HepG2 (cell line): ENCODE data around the gene MTHFR. TPM values are rescaled to one million over a fixed set of nuclear protein-coding genes. Genes with fewer than 3 reads are reported as not detected.

Source experiments
- ARID2 ChIP-seq: sonication (generic); formaldehyde crosslinking; IDR thresholded peaks from 2 replicates; pipeline ENCODE4 v1.8.1; 2022; ENCODE audit warnings: mild to moderate bottlenecking, missing genetic modification reagents, borderline replicate concordance
- CBX1 ChIP-seq: IDR thresholded peaks from one replicate; pipeline ENCODE4 v1.6.1; 2016; ENCODE audit warnings: antibody characterized with exemption, low read depth
- CTCF ChIP-seq: sonication (generic); formaldehyde crosslinking; IDR thresholded peaks from 2 replicates; pipeline ENCODE4 v1.5.0; 2020; ENCODE audit warnings: mild to moderate bottlenecking, missing genetic modification reagents, moderate library complexity
- DZIP1 ChIP-seq: sonication (generic); formaldehyde crosslinking; IDR thresholded peaks from 2 replicates; pipeline ENCODE4 v1.5.0; 2020; ENCODE audit warnings: mild to moderate bottlenecking, missing genetic modification reagents
- EEA1 ChIP-seq: sonication (generic); formaldehyde crosslinking; IDR thresholded peaks from 2 replicates; pipeline ENCODE4 v1.5.1; 2020; ENCODE audit warnings: mild to moderate bottlenecking, missing genetic modification reagents, borderline replicate concordance
- FOXC1 ChIP-seq: sonication (generic); formaldehyde crosslinking; IDR thresholded peaks from 2 replicates; pipeline ENCODE4 v1.8.0; 2022; ENCODE audit warnings: mild to moderate bottlenecking, missing genetic modification reagents, borderline replicate concordance
- FOXP4 ChIP-seq: sonication (generic); formaldehyde crosslinking; IDR thresholded peaks from 2 replicates; pipeline ENCODE4 v1.4.0; 2020; ENCODE audit warnings: missing genetic modification reagents
- IRF9 ChIP-seq: sonication (generic); formaldehyde crosslinking; IDR thresholded peaks from 2 replicates; pipeline ENCODE4 v1.8.0; 2022; ENCODE audit warnings: missing genetic modification reagents, mild to moderate bottlenecking, borderline replicate concordance
- ISL2 ChIP-seq: sonication (generic); formaldehyde crosslinking; IDR thresholded peaks from 2 replicates; pipeline ENCODE4 v1.5.0; 2020; ENCODE audit warnings: missing genetic modification reagents
- KAT8 ChIP-seq: IDR thresholded peaks from 2 replicates; pipeline ENCODE4 v1.6.1; 2016; ENCODE audit warnings: missing genetic modification reagents, missing compliant biosample characterization
- MIER3 ChIP-seq: IDR thresholded peaks from 2 replicates; pipeline ENCODE4 v1.6.1; 2016; ENCODE audit warnings: missing compliant biosample characterization, borderline replicate concordance
- PREB ChIP-seq: sonication (generic); formaldehyde crosslinking; IDR thresholded peaks from 2 replicates; pipeline ENCODE4 v1.4.0; 2020; ENCODE audit warnings: missing genetic modification reagents
- RELA ChIP-seq: sonication (generic); formaldehyde crosslinking; IDR thresholded peaks from 2 replicates; pipeline ENCODE4 v1.4.0; 2020; ENCODE audit warnings: missing genetic modification reagents
- ZFP91 ChIP-seq: sonication (generic); formaldehyde crosslinking; IDR thresholded peaks from 2 replicates; pipeline ENCODE4 v1.9.0; 2022; ENCODE audit warnings: missing genetic modification reagents, mild to moderate bottlenecking, borderline replicate concordance
- ZNF367 ChIP-seq: sonication (generic); formaldehyde crosslinking; IDR thresholded peaks from 2 replicates; pipeline ENCODE4 v1.4.0; 2020; ENCODE audit warnings: missing genetic modification reagents, borderline replicate concordance
- ZNF773 ChIP-seq: sonication (generic); formaldehyde crosslinking; IDR thresholded peaks from 2 replicates; pipeline ENCODE4 v1.4.0; 2020; ENCODE audit warnings: missing genetic modification reagents, borderline replicate concordance
- ZSCAN30 ChIP-seq: sonication (generic); formaldehyde crosslinking; IDR thresholded peaks from 2 replicates; pipeline ENCODE4 v1.5.0; 2020; ENCODE audit warnings: mild to moderate bottlenecking, missing genetic modification reagents
- polyA plus RNA-seq, 8 experiments: library from polyadenylated mRNA; depleted of rRNA in 3 of 8; stranded (reverse) in 7 of 8; unstranded in 1 of 8; fragments of >200 nt; fragmentation: Illumina TruSeq in 4 of 8; extraction: Trizol in 4 of 8; gene quantifications; 2 replicates each; pipeline versions ENCODE4 v1.2.1 to v1.2.3, GENCODE V29; 2011 to 2016; ENCODE audit warnings: low read depth in 4 of 8, missing spikeins in 1 of 8, mixed read lengths in 1 of 8; ENCODE audit not compliant: insufficient read depth in 1 of 8
- total RNA-seq, 5 experiments: library from RNA; depleted of rRNA; stranded (reverse); fragments of >200 nt; fragmentation: Illumina TruSeq; extraction: Trizol; gene quantifications; 2 replicates each; pipeline ENCODE4 v1.2.3, GENCODE V29; 2016; ENCODE audit warnings: low read depth in 1 of 5

MTHFR gene
- total and polyA plus RNA-seq, 2 of the 13 experiments (the other 11 are each of a cell fraction or from before 2014, with no cell fraction given) = 3.8 to 8.2 TPM

GRCh38 chr1:11805422-11806306 lies at the start of gene MTHFR, which contains the start of gene CLCN6 (continued):
- peak; percentile 74; the same call in 1 of the 2 replicates for TF ChIP-seq FOXC1
- peak; percentile 18; the same call in 1 of the 2 replicates for TF ChIP-seq CTCF (CRISPR knock-in tag)
- TF ChIP-seq ZNF773 = 0 out of 2 replicates have a peak, but pooled peaks have one; percentile 61
- TF ChIP-seq ARID2 (CRISPR knock-in tag) = no peak
- peak; percentile 31; the same call in 1 of the 2 replicates for TF ChIP-seq IRF9 (CRISPR knock-in tag)
- TF ChIP-seq ISL2 (CRISPR knock-in tag) = peak; percentile 59
- TF ChIP-seq ZFP91 (CRISPR knock-in tag) = peak; percentile 85
- 0 out of 2 replicates have a peak, but pooled peaks have one; percentile 55 for TF ChIP-seq FOXP4 (CRISPR knock-in tag)
- peak; percentile 97 for TF ChIP-seq DZIP1 (CRISPR knock-in tag)
- TF ChIP-seq RELA (CRISPR knock-in tag) = peak; percentile 68; the same call in 1 of the 2 replicates
- peak; percentile 79 for TF ChIP-seq KAT8 (CRISPR knock-in tag)
- TF ChIP-seq ZSCAN30 (CRISPR knock-in tag) = no peak
- peak; percentile 28 for TF ChIP-seq CBX1
- TF ChIP-seq ZNF367 (CRISPR knock-in tag) = peak; percentile 77
- TF ChIP-seq EEA1 = no peak
- TF ChIP-seq PREB (CRISPR knock-in tag) = 0 out of 2 replicates have a peak, but pooled peaks have one; percentile 58
- 0 out of 2 replicates have a peak, but pooled peaks have one; percentile 16 for TF ChIP-seq MIER3 (CRISPR knock-in tag)
